Measurements from ENCODE around the gene ABCB11. TPM values are rescaled to one million over a fixed set of nuclear protein-coding genes. Genes with fewer than 3 reads are reported as not detected.

Gene ABCB11
- total and polyA plus RNA-seq, 2 donors from 2014 or later, result 0.03 TPM; not detected in 1

DNA sequence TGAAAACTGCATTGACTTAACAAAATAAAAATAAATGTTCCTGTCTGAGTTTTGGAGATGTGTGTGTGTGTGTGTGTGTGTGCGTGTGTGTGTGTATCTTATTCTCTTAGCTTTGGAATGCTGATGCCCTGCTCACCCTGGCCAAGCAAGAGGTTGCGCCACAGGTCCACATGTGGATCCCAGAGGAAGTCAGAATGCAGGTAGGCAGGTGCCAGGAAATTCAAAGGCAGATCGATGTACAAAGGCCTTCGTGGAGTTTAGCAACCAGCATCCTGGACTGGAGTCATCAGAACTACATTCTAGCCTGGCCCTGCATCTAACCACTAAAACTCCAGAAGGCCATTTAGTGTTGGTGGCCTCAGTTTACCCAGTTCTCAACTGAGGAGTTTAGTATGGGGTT, 117.6 kb downstream of the ABCB11 start:
- Histone ChIP-seq H3K9ac (ENCODE audit: low read length in 3 of 3) (no peak overlapping the region), H3K36me3 (ENCODE audit: control insufficient read depth in 2 of 3, insufficient read depth in 3 of 3, low read length in 3 of 3) (no peaks in the 10 kb centered on the region), H3K27me3 (ENCODE audit: control insufficient read depth, insufficient read depth, low read length) (no peaks in the 10 kb centered on the region), H3K4me1 (ENCODE audit: control insufficient read depth in 2 of 3, insufficient read depth in 2 of 3, low read depth in 1 of 3, low read length in 3 of 3) (no peaks in the 10 kb centered on the region), H3K4me3 (ENCODE audit: low read length in 3 of 3) (no peak overlapping the region), H3K9me3 (ENCODE audit: control insufficient read depth in 2 of 3, insufficient read depth in 1 of 3, low read length in 3 of 3) (peaks cover 0 to 6% (median 0%) of the 10 kb centered on the region in 3 donors), H3K27ac (ENCODE audit: low read depth in 2 of 2, low read length in 2 of 2) (no peak overlapping the region)
- DNase-seq, result no peak
- no peak for FAIRE-seq
- intact Hi-C loops (cut with DNase I), result loop anchor here (10.0 kb wide), 2 partner anchors 139 to 569 kb away; no protein-coding TSS in a partner anchor
- TF ChIP-seq, protein P1, sequence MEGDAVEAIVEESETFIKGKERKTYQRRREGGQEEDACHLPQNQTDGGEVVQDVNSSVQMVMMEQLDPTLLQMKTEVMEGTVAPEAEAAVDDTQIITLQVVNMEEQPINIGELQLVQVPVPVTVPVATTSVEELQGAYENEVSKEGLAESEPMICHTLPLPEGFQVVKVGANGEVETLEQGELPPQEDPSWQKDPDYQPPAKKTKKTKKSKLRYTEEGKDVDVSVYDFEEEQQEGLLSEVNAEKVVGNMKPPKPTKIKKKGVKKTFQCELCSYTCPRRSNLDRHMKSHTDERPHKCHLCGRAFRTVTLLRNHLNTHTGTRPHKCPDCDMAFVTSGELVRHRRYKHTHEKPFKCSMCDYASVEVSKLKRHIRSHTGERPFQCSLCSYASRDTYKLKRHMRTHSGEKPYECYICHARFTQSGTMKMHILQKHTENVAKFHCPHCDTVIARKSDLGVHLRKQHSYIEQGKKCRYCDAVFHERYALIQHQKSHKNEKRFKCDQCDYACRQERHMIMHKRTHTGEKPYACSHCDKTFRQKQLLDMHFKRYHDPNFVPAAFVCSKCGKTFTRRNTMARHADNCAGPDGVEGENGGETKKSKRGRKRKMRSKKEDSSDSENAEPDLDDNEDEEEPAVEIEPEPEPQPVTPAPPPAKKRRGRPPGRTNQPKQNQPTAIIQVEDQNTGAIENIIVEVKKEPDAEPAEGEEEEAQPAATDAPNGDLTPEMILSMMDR (IDR thresholded peaks at IDR 0.05; ENCODE audit: borderline replicate concordance, extremely low read depth, insufficient read depth), result no peak

DNA sequence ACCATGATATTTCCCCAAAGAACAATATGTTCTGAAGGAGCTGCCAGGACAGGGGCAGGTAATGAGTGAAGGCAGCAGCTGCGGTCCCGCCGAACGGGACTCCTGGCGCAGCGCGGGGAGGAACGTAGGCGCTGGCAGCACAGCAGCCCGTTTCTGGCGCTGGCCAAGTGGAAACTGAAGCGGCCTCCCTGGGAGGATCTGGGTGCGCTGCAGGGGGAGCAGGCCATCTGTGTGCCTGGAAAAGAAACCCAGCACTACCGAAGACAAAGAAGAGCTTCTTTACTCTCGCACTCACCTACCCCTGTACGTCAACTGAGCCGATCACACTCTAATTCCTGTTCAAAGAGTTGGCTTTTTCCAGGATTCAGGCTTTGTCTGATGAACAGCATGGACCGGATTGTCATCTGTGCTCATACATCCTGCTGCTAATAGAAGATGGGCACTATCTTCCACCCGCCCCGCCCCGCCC, 118.2 kb downstream of the ABCB11 start:
- H3K4me1 ChIP-seq (ENCODE audit: control insufficient read depth in 2 of 3, insufficient read depth in 2 of 3, low read depth in 1 of 3, low read length in 3 of 3), result no peaks in the 10 kb centered on the region
- H3K36me3 ChIP-seq (ENCODE audit: control insufficient read depth in 2 of 3, insufficient read depth in 3 of 3, low read length in 3 of 3), result no peaks in the 10 kb centered on the region
- H3K9me3 ChIP-seq (ENCODE audit: control insufficient read depth in 2 of 3, insufficient read depth in 1 of 3, low read length in 3 of 3), result peaks cover 0 to 6% (median 0%) of the 10 kb centered on the region in 3 donors
- peak overlapping the region; percentile 18 to 42 (median 37) for H3K4me3 ChIP-seq (ENCODE audit: low read length in 3 of 3)
- TF ChIP-seq, protein P1 (IDR thresholded peaks at IDR 0.05; ENCODE audit: borderline replicate concordance, extremely low read depth, insufficient read depth), result no peak
- no peak overlapping the region for H3K27ac ChIP-seq (ENCODE audit: low read depth in 2 of 2, low read length in 2 of 2)
- H3K9ac ChIP-seq (ENCODE audit: low read length in 3 of 3), result no peak overlapping the region
- intact Hi-C loops (cut with DNase I), result loop anchor here (10.0 kb wide), 2 partner anchors 138 to 568 kb away; no protein-coding TSS in a partner anchor
- FAIRE-seq, result no peak
- no peaks in the 10 kb centered on the region for H3K27me3 ChIP-seq (ENCODE audit: control insufficient read depth, insufficient read depth, low read length)
- DNase-seq, result peak in 3 of 5 donors; percentile 22 to 69 (median 37)

DNA sequence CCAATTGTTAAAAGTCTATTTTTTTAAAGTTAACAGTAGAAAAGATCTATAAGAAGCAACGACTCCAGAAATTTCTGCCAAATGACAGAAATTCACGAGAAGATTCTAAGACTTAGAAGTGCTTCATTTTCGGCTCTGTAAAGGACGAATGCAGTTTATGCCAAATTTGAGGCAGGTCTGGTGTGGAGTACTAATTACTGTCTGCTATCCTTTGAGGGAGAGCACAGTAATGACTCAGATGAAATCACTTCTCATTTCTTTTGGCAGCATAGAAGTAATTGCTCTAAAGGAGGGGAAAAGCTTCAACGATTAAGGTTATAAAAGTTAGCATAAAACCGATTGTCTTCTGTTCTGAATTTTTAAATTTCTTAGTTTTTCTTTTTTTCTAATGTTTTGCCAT, 118.7 kb downstream of the ABCB11 start:
- Histone ChIP-seq H3K9ac (ENCODE audit: low read length in 3 of 3) (no peak overlapping the region), H3K4me1 (ENCODE audit: control insufficient read depth in 2 of 3, insufficient read depth in 2 of 3, low read depth in 1 of 3, low read length in 3 of 3) (no peaks in the 10 kb centered on the region), H3K4me3 (ENCODE audit: low read length in 3 of 3) (no peak overlapping the region), H3K9me3 (ENCODE audit: control insufficient read depth in 2 of 3, insufficient read depth in 1 of 3, low read length in 3 of 3) (peaks cover 0 to 6% (median 0%) of the 10 kb centered on the region in 3 donors), H3K27ac (ENCODE audit: low read depth in 2 of 2, low read length in 2 of 2) (no peak overlapping the region), H3K27me3 (ENCODE audit: control insufficient read depth, insufficient read depth, low read length) (no peaks in the 10 kb centered on the region), H3K36me3 (ENCODE audit: control insufficient read depth in 2 of 3, insufficient read depth in 3 of 3, low read length in 3 of 3) (no peaks in the 10 kb centered on the region)
- DNase-seq (no peak), FAIRE-seq (no peak)
- TF ChIP-seq, protein P1 (IDR thresholded peaks at IDR 0.05; ENCODE audit: borderline replicate concordance, extremely low read depth, insufficient read depth), result no peak
- intact Hi-C loops (cut with DNase I), result loop anchor here (10.0 kb wide), 2 partner anchors 138 to 568 kb away; no protein-coding TSS in a partner anchor

Measured in kidney (tissue), 14 donors.